Chondrocyte (in vitro differentiated cells): Measurements from ENCODE around the gene NAA30. TPM values are rescaled to one million over a fixed set of nuclear protein-coding genes. Genes with fewer than 3 reads are reported as not detected.
"Not testable (repeated sequence)": the region's sequence is repeated elsewhere in the genome, so short reads cannot be mapped to it uniquely, and the experiment has no call there.

Source experiments
- DNase-seq: peaks from one replicate; pipeline ENCODE4 v3.0.0; 2021; ENCODE audit warnings: mixed read lengths, low spot score
- H3K27ac Mint-ChIP-seq: one replicate; pipeline ENCODE4 v1.8.0; 2021; ENCODE audit warnings: mild to moderate bottlenecking, moderate library complexity, mixed read lengths; ENCODE audit not compliant: unreplicated experiment
- H3K27me3 Mint-ChIP-seq: 2 replicates; pipeline ENCODE4 v1.8.0; 2021; ENCODE audit warnings: low read depth, mixed read lengths
- H3K36me3 Mint-ChIP-seq: 2 replicates; pipeline ENCODE4 v1.8.0; 2021; ENCODE audit warnings: low read depth, mixed read lengths
- H3K4me1 Mint-ChIP-seq: 2 replicates; pipeline ENCODE4 v1.8.0; 2021; ENCODE audit warnings: low read depth, mild to moderate bottlenecking, mixed read lengths
- H3K4me3 Mint-ChIP-seq: one replicate; pipeline ENCODE4 v1.8.0; 2021; ENCODE audit warnings: mild to moderate bottlenecking, moderate library complexity, mixed read lengths; ENCODE audit not compliant: unreplicated experiment
- H3K9me3 Mint-ChIP-seq: 2 replicates; pipeline ENCODE4 v1.8.0; 2021; ENCODE audit warnings: low read depth, mixed read lengths
- CTCF ChIP-seq: fragments of 200-600 bp; sonication (generic); IDR thresholded peaks from 2 replicates; pipeline ENCODE4 v1.5.0; 2021; ENCODE audit warnings: antibody characterized with exemption, mild to moderate bottlenecking, moderate library complexity
- total RNA-seq: library from RNA; stranded (reverse); gene quantifications from 3 replicates; pipeline ENCODE4 v1.2.1, GENCODE V29; 2021

Gene NAA30
- total RNA-seq, 1 donor from 2014 or later, result 16.9 TPM

- no peaks in the 10 kb centered on the region for H3K4me1 Mint-ChIP-seq
- peaks cover 20% of the 10 kb centered on the region for H3K27me3 Mint-ChIP-seq
- DNase-seq, result no peak
- no peak overlapping the region for H3K4me3 Mint-ChIP-seq
- TF ChIP-seq CTCF, result no peak
- no peaks in the 10 kb centered on the region for H3K9me3 Mint-ChIP-seq
- no peaks in the 10 kb centered on the region for H3K36me3 Mint-ChIP-seq
- H3K27ac Mint-ChIP-seq, result no peak overlapping the region
Measured at GRCh38 chr14:57355081-57355800, 35.1 kb upstream of the NAA30 start.

GRCh38 chr14:57362361-57362760 lies 28.0 kb upstream of the NAA30 start:
- H3K4me3 Mint-ChIP-seq, result no peak overlapping the region
- no peak for TF ChIP-seq CTCF
- no peak overlapping the region for H3K27ac Mint-ChIP-seq
- H3K36me3 Mint-ChIP-seq, result no peaks in the 10 kb centered on the region
- no peaks in the 10 kb centered on the region for H3K9me3 Mint-ChIP-seq
- DNase-seq, result no peak
- H3K27me3 Mint-ChIP-seq, result peaks cover 21% of the 10 kb centered on the region
- no peaks in the 10 kb centered on the region for H3K4me1 Mint-ChIP-seq

GRCh38 chr14:57364659-57365450 lies 25.5 kb upstream of the NAA30 start:
- H3K4me3 Mint-ChIP-seq, result no peak overlapping the region
- peaks cover 23% of the 10 kb centered on the region for H3K27me3 Mint-ChIP-seq
- no peak overlapping the region for H3K27ac Mint-ChIP-seq
- H3K4me1 Mint-ChIP-seq, result no peaks in the 10 kb centered on the region
- H3K9me3 Mint-ChIP-seq, result peaks cover 10% of the 10 kb centered on the region
- no peak for DNase-seq
- H3K36me3 Mint-ChIP-seq, result peaks cover 1% of the 10 kb centered on the region
- TF ChIP-seq CTCF, result no peak

- Mint-ChIP-seq H3K9me3 (peaks cover 12% of the 10 kb centered on the region), H3K27me3 (peaks cover 16% of the 10 kb centered on the region)
- not testable (repeated sequence) for DNase-seq, H3K36me3 Mint-ChIP-seq, H3K4me1 Mint-ChIP-seq, H3K4me3 Mint-ChIP-seq, H3K27ac Mint-ChIP-seq
Measured at GRCh38 chr14:57370187-57370586, 20.2 kb upstream of the NAA30 start.

GRCh38 chr14:57371013-57371412 lies 19.4 kb upstream of the NAA30 start:
- Mint-ChIP-seq H3K4me3 (no peak overlapping the region), H3K4me1 (no peaks in the 10 kb centered on the region), H3K27ac (no peak overlapping the region), H3K27me3 (peaks cover 16% of the 10 kb centered on the region), H3K36me3 (peaks cover 1% of the 10 kb centered on the region), H3K9me3 (peaks cover 12% of the 10 kb centered on the region)
- TF ChIP-seq CTCF, result no peak
- DNase-seq, result no peak
